Mucosa of descending colon (tissue), 3 donors: Measurements from ENCODE around the gene HOGA1. TPM values are rescaled to one million over a fixed set of nuclear protein-coding genes. Genes with fewer than 3 reads are reported as not detected.

ENCODE experiments used
- ATAC-seq: fragments of 200-7000 bp; cut with Tn5 transposase; one replicate; pipeline ENCODE4 v1.9.1; 2020; ENCODE audit warnings: mild to moderate bottlenecking, moderate library complexity
- DNase-seq, 3 donors: peaks; one replicate each; pipeline ENCODE4 v3.0.0-alpha.2; 2020
- H3K36me3 ChIP-seq: fragments of 200-600 bp; one replicate; pipeline ENCODE4 v1.8.0; 2021; ENCODE audit warnings: low read depth, mild to moderate bottlenecking
- H3K4me1 ChIP-seq: fragments of 200-600 bp; one replicate; pipeline ENCODE4 v1.8.0; 2021; ENCODE audit warnings: low read depth, mild to moderate bottlenecking
- H3K4me3 ChIP-seq: fragments of 200-600 bp; one replicate; pipeline ENCODE4 v1.8.0; 2021; ENCODE audit warnings: mild to moderate bottlenecking
- H3K9me3 ChIP-seq: fragments of 200-600 bp; one replicate; pipeline ENCODE4 v1.8.0; 2021; ENCODE audit warnings: mild to moderate bottlenecking
- CTCF ChIP-seq: fragments of 200-600 bp; IDR thresholded peaks from one replicate; pipeline ENCODE4 v1.8.0; 2022; ENCODE audit warnings: antibody characterized with exemption, mild to moderate bottlenecking
- intact Hi-C, 2 donors: fragments of 100-400 bp; cut with DNase I in 1 of 2; cut with micrococcal nuclease in 1 of 2; formaldehyde crosslinking; loops; one replicate each; pipeline versions ENCODE4 v1.11.0 to v1.11.1; 2022; cut with DNase I, micrococcal nuclease
- total RNA-seq, 3 donors: library from RNA; stranded (reverse); fragmentation: NEBNext Ultra II Directional in 2 of 3; extraction: Animal tissue kit (Norgen Biotek cat#: 25700) in 2 of 3; gene quantifications; one replicate each; pipeline versions ENCODE4 v1.2.1 to v1.2.4, GENCODE V29; 2021 to 2023
- donor health status: DM: no; HTN: no; CAD: no; lungs with moderate emphysema.
- donor health status: DM: no; HTN: no; CAD: no.
- donor health status: DM: no; HTN: yes; CAD: no.

Gene HOGA1
- total RNA-seq, 3 donors from 2014 or later, result 0.29 to 0.47 TPM; not detected in 1

- no peak for TF ChIP-seq CTCF
- H3K36me3 ChIP-seq, result no peaks in the 10 kb centered on the region
- intact Hi-C loops, result no loop called here
Measured at GRCh38 chr10:97587183-97587582, 3.0 kb downstream of the HOGA1 start.

DNA sequence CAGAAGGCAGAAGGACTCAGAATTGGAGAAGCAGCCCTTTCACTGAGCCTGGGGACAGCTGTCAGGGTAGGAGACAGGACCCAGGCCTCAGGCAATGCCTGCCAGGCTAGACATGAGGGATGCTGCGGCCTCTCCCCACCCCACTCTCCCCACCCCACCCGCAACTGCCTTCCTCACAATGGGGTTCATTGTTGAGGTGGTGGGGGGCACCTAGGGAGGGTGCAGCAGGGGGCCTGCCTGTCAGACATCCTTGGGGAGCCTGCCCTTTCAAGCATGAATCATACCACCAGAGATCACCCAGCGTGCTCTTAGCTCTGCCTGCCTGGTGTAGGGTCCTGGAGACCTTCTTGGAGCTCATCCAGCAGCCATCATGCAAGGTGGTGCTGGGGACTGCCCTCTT, 5.3 kb downstream of the HOGA1 start, which contains the start of gene C10orf62:
C10orf62 (plus strand) TSS at position 243 of the 400 bp plus-strand sequence. CDS start 177 bp downstream, outside the sequence.
- ATAC-seq, result no peak
- intact Hi-C loops, result no loop called here
- DNase-seq, result no peak

More at GRCh38 chr10:97587183-97587582, 3.0 kb downstream of the HOGA1 start:
- no peak overlapping the region for H3K4me3 ChIP-seq
- ATAC-seq (no peak), DNase-seq (no peak)
- H3K9me3 ChIP-seq, result no peaks in the 10 kb centered on the region
- H3K4me1 ChIP-seq, result no peaks in the 10 kb centered on the region

DNA sequence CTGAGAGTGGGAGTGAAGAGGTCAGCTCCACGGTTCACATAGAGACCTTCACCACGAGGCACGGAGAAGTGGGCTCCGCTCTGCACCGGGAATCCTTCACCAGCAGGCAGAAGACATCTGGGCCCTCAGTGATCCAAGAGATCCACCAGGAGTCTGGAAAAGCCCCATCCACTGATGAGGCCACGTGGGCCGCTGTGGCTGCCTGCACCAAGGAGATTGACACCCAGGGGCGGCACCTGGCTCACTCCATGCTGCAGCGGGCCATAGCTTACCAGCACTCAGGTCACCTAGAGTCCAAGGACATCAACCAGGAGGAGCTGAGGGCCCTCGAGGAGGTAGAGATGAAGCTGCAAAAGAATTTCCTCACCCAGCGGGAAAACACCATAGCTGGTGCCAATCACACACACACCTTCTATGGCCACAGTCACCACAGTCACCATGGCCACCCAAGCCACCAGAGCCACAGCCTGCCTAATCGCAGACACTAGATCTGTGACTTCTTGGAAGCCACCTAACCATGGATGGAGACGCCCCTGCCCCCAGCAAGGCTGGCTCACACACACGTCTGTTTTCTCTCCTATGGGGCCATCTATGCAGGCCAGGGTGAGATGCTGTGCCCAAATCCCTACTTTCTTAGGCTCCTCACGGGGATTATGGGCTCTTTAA, 6.0 kb downstream of the HOGA1 start:
- intact Hi-C loops, result no loop called here
- no peaks in the 10 kb centered on the region for H3K36me3 ChIP-seq
- ATAC-seq, result no peak
- no peak for TF ChIP-seq CTCF
- no peak overlapping the region for H3K4me3 ChIP-seq
- DNase-seq, result no peak
- H3K9me3 ChIP-seq, result no peaks in the 10 kb centered on the region
- H3K4me1 ChIP-seq, result no peaks in the 10 kb centered on the region

More for the DNA sequence above, 5.3 kb downstream of the HOGA1 start, which contains the start of gene C10orf62:
- H3K9me3 ChIP-seq, result no peaks in the 10 kb centered on the region
- no peak for TF ChIP-seq CTCF
- no peaks in the 10 kb centered on the region for H3K36me3 ChIP-seq
- no peaks in the 10 kb centered on the region for H3K4me1 ChIP-seq
- H3K4me3 ChIP-seq, result no peak within 1 kb of the TSS

DNA sequence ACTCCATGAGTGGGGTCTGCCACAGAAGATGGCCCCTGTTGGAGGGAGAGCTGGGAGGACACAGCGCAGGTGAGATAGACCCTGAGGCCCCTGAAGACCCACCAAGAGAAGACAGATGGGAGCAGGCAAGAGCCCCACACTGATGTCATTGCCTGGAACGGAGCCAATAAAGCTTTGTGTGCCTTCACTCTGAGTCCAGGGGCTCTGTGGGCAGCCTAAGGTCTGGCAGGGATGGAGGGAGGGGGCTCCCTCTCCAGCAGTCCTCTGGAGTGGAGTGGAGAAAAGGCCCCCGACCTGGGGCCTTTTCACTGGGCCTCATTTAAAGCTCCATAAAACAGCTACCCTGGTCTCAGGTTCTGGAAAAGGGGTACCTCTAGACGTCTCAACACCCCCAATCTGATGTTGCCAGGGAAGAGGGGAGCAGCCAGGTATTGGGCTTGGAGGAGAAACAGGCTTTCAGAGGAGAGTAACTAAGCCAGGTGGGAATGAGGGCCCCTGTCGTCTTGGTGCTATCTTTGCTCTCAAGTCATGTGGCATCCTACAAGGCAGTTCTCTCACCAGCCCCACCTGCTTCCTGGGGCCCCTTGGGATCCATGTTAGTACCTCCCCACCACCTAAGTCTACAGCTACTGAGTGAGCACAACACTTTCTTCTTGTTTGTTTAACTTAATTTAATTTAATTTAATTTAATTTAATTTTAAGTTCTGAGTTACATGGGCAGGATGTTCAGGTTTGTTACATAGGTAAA, 6.7 kb downstream of the HOGA1 start:
- TF ChIP-seq CTCF, result no peak
- no peak for DNase-seq
- Histone ChIP-seq H3K36me3 (no peaks in the 10 kb centered on the region), H3K4me3 (no peak overlapping the region), H3K4me1 (no peaks in the 10 kb centered on the region), H3K9me3 (no peaks in the 10 kb centered on the region)
- no peak for ATAC-seq
- intact Hi-C loops, result no loop called here

- DNase-seq, result no peak
- H3K36me3 ChIP-seq, result no peaks in the 10 kb centered on the region
- intact Hi-C loops, result no loop called here
- H3K4me1 ChIP-seq, result no peaks in the 10 kb centered on the region
- H3K9me3 ChIP-seq, result no peaks in the 10 kb centered on the region
- no peak for ATAC-seq
- H3K4me3 ChIP-seq, result no peak overlapping the region
- no peak for TF ChIP-seq CTCF
Measured at GRCh38 chr10:97593421-97593820, 9.2 kb downstream of the HOGA1 start.
